Measurements from ENCODE around the gene BPIFA2.

BPIFA2 gene

GRCh38 chr20:33188421-33188820 lies 20.5 kb downstream of the BPIFA2 start:
- TF ChIP-seq, protein P1, sequence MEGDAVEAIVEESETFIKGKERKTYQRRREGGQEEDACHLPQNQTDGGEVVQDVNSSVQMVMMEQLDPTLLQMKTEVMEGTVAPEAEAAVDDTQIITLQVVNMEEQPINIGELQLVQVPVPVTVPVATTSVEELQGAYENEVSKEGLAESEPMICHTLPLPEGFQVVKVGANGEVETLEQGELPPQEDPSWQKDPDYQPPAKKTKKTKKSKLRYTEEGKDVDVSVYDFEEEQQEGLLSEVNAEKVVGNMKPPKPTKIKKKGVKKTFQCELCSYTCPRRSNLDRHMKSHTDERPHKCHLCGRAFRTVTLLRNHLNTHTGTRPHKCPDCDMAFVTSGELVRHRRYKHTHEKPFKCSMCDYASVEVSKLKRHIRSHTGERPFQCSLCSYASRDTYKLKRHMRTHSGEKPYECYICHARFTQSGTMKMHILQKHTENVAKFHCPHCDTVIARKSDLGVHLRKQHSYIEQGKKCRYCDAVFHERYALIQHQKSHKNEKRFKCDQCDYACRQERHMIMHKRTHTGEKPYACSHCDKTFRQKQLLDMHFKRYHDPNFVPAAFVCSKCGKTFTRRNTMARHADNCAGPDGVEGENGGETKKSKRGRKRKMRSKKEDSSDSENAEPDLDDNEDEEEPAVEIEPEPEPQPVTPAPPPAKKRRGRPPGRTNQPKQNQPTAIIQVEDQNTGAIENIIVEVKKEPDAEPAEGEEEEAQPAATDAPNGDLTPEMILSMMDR (conservative IDR thresholded peaks at IDR 0.05; ENCODE audit: control insufficient read depth, insufficient read depth, low read depth, low read length) = no peak
- H3K4me3 ChIP-seq (ENCODE audit: control insufficient read depth, low read depth, low read length) = no peak overlapping the region
- no peak for DNase-seq (ENCODE audit: low read depth)

DNA sequence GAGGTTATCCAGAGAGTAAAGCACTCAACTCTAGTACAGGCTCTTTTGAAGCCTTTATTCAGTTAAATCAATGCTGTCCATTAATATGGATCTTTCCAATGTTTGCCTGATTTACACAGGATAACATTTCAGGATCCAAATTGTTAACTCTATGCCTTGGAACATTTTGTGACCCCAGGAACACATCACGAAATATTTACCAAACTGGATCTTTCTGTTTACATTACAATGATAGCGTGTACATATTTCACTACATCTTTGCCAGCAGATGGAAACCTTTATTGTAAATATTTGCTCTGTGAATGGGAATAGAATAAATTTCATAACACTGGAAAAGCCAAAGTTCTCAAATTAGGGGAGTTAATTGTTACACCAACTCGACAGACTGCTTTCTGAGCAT lies 23.5 kb downstream of the BPIFA2 start:
- H3K4me3 ChIP-seq (ENCODE audit: control insufficient read depth, low read depth, low read length) = no peak overlapping the region
- no peak for DNase-seq (ENCODE audit: low read depth)
- TF ChIP-seq, protein P1 (conservative IDR thresholded peaks at IDR 0.05; ENCODE audit: control insufficient read depth, insufficient read depth, low read depth, low read length) = no peak

- no peak for DNase-seq (ENCODE audit: low read depth)
- TF ChIP-seq, protein P1 (conservative IDR thresholded peaks at IDR 0.05; ENCODE audit: control insufficient read depth, insufficient read depth, low read depth, low read length) = no peak
- H3K4me3 ChIP-seq (ENCODE audit: control insufficient read depth, low read depth, low read length) = no peak overlapping the region
Measured at GRCh38 chr20:33191955-33192354, 24.0 kb downstream of the BPIFA2 start.

DNA sequence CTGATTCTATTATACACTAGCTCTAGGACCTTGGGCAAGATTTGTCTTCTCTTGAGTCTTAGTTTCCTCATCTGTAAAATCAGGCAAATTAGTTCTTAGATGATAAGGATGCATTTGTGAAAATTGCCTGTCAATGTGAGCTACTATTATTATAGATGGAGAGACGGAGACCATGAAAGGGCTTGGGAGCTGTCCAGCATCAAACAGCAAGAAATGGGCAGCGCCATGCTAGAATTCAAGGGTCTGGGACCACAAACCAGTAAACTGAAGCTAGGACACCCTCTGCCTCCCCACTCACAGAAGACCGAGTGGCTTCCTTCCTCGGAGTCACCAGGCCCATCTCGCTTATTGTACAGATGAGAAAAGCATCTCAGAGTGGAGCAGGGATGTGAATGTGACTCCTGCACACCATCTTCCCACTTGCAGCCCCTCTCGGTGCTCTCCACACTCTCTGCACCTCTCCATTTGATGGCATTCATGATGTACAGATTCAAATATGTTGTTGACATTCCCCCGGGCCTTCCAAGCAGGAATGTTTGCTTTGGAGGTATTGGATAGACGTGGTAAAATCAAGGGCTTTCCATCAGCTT lies 25.0 kb downstream of the BPIFA2 start:
- TF ChIP-seq, protein P1 (conservative IDR thresholded peaks at IDR 0.05; ENCODE audit: control insufficient read depth, insufficient read depth, low read depth, low read length) = no peak
- H3K4me3 ChIP-seq (ENCODE audit: control insufficient read depth, low read depth, low read length) = no peak overlapping the region
- no peak for DNase-seq (ENCODE audit: low read depth)

DNA sequence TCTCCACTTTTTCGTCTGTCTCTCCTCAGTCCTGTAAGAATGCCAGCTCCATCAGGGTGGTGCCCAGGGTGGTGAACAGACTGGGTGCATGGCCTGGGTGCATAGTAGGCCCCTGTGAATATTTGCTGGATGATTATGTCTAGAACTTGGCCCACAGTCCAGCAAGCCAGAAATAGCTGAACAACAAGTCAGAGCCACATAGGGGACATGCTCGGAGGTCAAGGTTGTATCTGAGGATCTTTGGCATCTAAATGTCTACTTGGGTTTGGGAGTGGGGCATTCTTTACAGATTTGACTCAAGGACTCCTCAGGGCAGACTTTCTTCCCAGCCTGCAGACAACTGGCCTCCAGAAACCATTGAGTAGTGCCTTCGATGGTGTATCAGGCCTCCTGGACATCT lies 31.1 kb downstream of the BPIFA2 start:
- no peak for DNase-seq (ENCODE audit: low read depth)
- TF ChIP-seq, protein P1 (conservative IDR thresholded peaks at IDR 0.05; ENCODE audit: control insufficient read depth, insufficient read depth, low read depth, low read length) = no peak
- H3K4me3 ChIP-seq (ENCODE audit: control insufficient read depth, low read depth, low read length) = no peak overlapping the region

DNA sequence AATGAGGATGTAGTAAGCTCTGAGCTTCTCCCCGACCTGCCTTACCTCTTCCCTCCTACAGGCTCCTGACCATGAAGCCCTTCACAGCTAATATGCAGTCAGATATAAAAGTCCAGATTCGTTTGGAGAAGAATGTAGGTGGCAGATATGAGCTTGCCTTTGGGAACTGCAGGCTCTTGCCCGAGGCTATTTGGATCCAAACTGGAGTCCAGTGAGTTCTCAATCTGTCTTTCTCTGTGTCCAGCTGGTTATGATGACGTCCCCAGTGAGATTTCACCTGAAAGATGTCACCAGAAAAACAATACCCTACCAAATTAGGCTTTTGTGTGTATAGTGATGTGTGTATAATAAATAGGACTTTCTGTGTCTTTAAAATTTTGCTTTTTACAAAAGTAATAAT lies 34.5 kb downstream of the BPIFA2 start:
- no peak overlapping the region for H3K4me3 ChIP-seq (ENCODE audit: control insufficient read depth, low read depth, low read length)
- TF ChIP-seq, protein P1 (conservative IDR thresholded peaks at IDR 0.05; ENCODE audit: control insufficient read depth, insufficient read depth, low read depth, low read length) = no peak
- DNase-seq (ENCODE audit: low read depth) = no peak

DNA sequence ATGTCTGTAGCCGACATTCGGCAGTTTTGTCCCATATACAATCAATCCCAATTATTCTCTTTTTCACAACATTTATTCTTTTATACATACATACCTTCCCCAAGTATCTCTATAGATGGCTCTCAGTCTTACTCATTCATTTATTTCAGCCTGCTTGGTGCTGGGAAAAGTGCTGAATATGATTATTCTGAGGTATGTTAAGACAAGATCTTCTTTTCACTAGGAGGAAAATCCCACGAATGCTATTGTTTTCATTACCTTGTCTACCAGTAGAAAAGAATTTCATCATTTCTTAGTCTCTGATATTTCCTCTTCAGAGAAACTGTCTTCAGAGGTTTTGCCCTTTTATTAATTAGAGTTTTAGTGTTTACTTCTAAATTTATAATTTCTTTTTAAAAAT lies 35.5 kb downstream of the BPIFA2 start:
- no peak overlapping the region for H3K4me3 ChIP-seq (ENCODE audit: control insufficient read depth, low read depth, low read length)
- DNase-seq (ENCODE audit: low read depth) = no peak
- TF ChIP-seq, protein P1 (conservative IDR thresholded peaks at IDR 0.05; ENCODE audit: control insufficient read depth, insufficient read depth, low read depth, low read length) = no peak
